SHP77 treated with DMSO at 0.1 percent for 48 hours (cell line): ENCODE measurements around the gene AGGF1.
A peak's percentile ranks its signal among the peaks of the same experiment; 100 is the strongest.
"Not testable (repeated sequence)": the region's sequence is repeated elsewhere in the genome, so short reads cannot be mapped to it uniquely, and the experiment has no call there.

Source experiments
- DNase-seq: peaks from one replicate; lab custom pipeline; 2025; lab: John Stamatoyannopoulos, UW

AGGF1 gene, protein sequence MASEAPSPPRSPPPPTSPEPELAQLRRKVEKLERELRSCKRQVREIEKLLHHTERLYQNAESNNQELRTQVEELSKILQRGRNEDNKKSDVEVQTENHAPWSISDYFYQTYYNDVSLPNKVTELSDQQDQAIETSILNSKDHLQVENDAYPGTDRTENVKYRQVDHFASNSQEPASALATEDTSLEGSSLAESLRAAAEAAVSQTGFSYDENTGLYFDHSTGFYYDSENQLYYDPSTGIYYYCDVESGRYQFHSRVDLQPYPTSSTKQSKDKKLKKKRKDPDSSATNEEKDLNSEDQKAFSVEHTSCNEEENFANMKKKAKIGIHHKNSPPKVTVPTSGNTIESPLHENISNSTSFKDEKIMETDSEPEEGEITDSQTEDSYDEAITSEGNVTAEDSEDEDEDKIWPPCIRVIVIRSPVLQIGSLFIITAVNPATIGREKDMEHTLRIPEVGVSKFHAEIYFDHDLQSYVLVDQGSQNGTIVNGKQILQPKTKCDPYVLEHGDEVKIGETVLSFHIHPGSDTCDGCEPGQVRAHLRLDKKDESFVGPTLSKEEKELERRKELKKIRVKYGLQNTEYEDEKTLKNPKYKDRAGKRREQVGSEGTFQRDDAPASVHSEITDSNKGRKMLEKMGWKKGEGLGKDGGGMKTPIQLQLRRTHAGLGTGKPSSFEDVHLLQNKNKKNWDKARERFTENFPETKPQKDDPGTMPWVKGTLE

DNA sequence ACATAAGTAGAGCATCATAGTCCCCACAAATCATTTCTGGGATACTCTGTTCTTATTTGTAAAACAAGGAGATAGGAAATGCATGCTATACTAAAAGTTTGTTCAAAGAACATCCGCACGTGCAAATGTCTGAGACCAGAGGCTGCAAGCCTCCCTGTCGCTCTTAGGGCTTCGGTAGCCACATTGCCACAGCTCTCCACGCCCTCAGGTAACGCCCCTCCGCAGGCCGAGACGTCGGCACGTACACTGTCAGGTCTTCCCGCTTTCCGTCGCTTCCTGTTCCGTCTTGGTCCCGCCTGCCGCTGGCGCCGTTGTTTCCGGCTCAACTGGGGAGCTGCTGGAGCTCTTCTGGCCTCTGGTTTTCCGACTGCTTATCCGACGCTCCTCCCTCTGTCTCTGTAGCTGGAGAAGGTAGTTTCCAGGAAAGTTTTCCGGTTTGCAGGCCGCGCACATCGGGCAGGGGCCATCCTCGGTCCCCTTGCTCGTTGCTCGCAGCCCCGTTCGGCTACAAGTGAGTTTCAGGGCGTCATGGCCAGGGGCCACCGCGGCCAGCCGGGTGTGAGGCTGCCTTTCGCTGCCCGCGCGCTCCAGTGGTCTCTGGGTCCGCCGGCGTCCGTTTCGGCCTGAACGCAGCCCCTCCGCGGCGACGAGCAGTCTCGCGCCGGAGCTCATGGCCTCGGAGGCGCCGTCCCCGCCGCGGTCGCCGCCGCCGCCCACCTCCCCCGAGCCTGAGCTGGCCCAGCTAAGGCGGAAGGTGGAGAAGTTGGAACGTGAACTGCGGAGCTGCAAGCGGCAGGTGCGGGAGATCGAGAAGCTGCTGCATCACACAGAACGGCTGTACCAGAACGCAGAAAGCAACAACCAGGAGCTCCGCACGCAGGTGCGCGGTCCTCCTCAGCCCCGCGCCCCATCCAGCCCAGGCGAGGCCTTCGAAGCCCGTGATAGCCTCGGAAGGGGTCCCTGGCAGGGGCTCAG, at the start of gene AGGF1:
AGGF1 (plus strand) TSS at position 308 of the 975 bp plus-strand sequence; CDS start at position 671, 363 bp downstream.
- peak; percentile 91 for DNase-seq

DNA sequence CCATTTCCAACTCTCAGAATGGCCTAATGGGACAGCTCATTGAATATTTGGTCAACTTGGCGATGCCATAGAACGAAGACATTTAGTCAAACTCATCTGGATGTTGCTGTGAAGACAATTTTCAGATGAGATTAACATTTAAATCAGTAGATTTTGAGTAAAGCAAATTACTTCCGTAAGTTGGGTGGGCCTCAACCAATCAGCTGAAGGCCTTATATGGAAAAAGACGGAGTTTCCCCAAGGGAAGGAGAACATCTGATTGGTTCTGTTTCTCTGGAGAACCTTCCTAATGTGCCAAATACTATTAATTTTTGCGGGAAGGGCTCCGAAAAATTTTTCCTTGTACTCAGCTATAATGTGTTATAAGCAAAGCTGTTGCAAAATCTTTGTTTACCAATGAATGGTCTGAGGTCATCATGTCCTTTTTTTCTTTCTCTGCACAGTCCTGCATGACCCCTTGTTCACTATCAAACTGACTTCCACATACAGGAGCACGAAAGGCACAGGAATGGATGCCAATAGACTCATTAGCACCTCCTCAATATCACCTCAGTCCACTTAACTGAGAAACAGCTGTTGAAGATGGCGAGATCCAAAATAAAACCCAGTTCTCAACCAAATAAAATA, 49.6 kb upstream of the AGGF1 start:
- no peak for DNase-seq

DNA sequence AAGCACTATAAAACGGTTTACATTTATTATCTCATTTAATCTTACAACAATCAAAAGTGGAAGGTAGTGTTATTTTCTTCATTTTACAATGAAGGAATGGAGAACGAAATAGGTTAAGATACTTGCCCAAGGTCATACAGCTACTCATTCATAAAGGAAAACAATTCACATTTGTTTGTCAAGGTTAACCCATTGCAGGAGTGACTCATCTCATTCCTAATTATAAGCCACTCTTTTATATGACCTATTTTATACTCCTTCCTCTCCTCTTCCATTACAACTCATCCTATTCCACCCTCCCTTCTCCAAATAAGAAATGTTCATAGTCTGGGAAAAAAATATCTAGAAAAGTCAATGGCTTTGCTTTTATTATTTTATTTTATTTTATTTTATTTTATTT, 47.8 kb upstream of the AGGF1 start:
- DNase-seq, result no peak

DNA sequence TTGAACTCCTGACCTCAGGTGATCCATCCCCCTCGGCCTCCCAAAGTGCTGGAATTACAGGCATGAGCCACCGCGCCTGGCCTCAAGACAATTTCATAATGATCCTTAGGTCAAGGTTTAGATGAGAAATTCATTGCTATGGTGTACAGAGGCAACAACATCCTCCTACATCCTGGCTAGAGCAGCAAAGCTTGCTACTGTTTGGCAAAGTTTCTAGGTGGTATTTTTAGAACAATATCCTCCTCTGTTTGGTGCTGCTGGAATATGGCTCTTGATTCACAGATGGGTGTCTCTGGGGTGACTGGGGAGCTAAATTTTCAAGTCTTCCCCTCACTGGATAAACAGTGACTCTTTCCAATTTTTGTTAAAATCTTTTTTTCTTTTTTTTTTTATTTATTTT, 46.7 kb upstream of the AGGF1 start:
- DNase-seq, result no peak

DNA sequence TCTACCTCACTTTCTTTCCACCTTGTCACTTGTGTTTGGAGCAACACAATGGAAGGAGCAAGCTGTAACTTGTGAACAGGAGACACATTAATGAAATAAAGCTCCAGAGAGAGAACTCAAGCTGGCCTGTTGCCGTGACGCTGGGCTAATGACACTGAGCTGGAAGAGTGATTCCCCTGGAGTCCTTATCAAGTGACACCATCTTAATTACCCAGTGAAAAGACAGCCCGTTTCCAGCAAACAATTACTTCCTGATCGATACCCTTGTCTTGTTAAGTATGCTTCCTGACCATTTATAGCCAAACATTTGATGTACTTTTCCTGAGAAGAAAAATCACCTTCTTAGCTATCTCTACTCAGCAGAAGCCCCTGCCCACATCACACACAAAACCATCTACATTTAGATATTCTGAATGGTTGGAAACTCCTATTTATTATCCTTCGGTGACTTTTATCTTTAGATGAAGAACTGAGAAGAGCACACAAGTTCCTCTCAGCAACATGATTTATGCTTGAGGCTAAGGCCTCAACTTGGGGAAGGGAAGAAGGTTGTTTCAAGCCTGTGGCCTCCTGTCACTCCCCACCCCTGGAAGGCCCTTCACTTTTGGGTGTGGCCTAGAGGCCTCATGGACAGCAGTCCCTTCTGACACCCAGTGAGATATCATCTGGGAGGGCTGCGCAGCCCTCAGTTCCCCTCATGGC, 43.2 kb upstream of the AGGF1 start:
- DNase-seq, result no peak

DNA sequence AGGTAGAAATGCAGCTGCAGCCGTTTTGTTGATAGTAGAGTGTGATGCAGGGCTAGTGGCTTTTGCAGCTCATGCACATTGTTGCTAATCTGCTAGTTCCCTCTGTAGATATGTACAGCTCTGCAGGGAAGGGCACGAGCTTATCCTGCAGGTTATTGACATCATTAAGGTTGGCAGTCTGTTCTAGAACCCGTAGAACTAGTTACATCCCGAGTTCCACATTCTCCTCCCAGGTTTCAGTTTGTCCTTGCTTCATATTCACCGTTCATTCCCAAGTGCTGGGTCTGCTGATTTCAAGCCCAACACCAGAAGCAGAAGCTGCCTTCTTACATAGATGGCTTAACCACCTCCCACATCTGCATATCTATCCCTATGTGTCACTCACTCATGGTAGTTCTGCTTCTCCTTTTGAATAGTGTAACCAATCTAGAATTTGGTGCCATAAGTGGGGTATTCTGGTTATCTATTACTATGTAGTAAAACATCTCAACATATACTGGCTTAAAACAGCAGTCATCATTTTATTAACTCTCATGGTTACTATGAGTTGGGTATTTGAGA, 39.2 kb upstream of the AGGF1 start:
- DNase-seq, result no peak

DNA sequence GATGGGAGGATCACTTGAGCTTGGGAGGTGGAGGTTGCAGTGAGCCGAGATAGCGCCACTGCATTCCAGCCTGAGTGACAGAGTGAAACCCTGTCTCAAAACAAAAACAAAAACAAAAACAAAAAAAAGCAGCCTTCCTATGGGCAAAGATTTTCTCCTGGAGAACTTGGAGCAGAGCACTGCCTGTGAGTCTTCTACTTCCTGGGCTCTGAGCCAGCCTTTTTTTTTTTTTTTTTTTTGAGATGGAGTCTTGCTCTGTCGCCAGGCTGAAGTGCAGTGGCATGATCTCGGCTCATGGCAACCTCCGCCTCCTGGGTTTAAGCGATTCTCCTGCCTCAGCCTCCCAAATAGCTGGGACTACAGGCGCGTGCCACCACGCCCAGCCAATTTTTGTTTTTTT, 36.8 kb upstream of the AGGF1 start:
- DNase-seq, result not testable (repeated sequence)

DNA sequence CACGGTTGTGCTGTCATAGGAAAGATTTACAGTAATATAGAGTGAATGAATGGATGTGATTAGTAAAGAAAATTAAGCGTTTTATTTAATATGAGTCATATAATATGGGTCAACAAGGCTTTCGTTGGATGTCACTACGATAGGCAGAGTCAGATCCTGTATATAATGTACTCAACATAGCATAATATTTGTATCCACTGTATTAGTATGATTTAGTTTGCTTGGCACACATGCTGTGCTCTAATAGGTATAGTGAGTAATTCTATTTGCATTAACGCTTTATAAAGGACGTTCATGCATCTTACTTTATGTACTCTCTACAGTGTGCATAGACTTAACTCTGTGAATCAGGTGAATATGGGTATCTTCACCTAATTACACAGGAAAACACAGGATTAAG, 35.9 kb upstream of the AGGF1 start:
- DNase-seq, result no peak

DNA sequence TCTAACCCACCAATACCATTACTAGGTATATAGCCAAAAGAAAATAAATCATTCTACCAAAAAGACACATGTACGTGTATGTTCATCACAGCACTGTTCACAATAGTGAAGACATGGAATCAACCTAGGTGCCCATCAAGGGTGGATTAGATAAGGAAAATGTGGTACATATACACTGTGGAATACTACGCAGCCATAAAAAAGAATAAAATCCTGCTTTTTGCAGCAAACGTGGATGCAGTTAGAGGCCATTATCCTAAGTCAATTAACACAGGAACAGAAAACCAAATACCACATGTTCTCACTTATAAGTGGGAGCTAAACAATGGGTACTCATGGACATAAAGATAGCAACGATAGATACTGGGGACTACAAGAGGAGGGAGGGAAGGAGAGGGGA, 32.0 kb upstream of the AGGF1 start:
- DNase-seq, result not testable (repeated sequence)

DNA sequence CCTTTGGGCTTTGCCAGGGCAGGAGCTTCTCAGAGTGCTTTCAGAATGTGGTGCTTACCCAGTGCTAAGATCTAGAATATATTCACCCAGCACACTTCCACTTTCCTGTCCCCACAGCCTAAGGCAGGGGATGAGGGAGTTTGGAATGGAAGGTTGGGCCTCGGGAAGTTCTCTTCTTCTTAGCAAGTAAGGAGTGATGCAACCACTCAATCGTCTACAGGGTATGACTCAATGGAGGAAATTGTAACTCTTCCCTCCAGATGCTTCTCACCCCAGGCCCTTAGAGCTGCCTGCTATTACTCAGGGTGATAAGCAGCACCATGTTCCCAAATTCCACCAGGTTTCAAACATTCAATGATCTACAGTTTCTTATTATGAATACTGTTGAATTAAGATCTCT, 30.8 kb upstream of the AGGF1 start:
- DNase-seq, result no peak

DNA sequence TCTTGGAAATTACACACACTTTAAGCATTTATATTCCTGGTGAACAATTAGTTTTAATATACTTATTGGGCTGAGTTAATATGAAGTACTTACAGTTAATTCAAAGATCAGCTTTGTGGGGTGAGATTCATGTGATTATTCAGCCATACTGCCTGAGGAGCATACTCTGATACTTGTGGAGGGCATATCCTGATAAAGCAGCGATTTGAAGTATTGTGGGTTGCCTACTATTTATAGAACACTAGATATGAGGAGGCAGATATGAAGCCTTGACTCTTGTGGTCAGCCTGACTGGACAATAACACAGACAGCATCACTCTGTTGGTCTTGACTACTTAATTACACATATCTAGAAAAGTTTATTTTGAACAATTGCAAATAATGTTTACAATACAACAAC, 27.0 kb upstream of the AGGF1 start:
- no peak for DNase-seq

DNA sequence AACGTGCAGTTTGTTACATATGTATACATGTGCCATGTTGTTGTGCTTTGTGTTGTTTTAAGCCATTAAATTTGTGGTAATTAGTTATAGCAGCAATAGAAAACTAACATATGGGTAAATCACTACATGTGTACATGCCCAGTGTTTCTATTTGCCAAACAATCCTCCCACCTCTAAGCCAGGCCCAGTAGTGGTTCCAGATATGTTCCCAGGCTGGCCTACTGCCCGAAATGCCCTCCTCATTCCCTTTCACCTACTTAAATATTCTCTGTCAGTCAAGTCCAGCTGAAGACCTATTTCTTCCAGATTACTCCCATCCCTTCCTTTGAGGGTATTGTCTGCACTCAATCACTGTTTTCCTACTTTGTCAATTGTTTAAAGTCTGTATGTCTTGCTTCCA, 24.1 kb upstream of the AGGF1 start:
- DNase-seq, result no peak

DNA sequence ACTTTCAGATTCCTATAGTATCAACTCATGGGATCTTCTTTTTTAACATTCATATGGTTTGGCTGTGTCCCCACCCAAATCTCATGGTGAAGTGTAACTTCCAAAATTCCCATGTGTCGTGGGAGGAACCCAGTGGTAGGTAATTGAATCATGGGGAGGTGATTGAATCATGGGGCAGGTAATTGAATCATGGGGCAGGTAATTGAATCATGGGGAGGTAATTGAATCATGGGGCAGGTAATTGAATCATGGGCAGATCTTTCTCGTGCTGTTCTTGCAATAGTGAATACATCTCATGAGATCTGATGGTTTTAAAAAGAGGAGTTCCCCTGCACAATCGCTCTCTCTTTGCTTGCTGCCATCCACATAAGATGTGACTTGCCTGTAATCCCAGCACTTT, 21.8 kb upstream of the AGGF1 start:
- no peak for DNase-seq

DNA sequence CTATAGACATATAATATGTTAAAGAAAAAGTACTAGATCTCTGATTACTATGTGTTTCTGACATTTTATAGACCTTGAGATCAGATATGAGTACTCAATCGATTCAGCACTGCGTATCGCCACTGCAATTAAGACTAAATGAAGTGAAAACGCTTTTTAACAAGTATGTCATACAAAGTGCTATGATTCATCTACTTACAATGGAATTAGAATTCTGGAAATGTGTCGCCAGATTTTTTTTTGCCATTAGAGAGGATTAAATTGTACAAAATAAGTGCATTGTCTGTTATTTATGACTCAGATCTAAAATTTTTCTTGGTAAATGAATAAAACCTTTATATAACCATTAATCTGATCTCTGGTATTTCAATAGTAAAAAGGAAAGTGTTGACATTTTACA, 20.0 kb upstream of the AGGF1 start:
- DNase-seq, result no peak

DNA sequence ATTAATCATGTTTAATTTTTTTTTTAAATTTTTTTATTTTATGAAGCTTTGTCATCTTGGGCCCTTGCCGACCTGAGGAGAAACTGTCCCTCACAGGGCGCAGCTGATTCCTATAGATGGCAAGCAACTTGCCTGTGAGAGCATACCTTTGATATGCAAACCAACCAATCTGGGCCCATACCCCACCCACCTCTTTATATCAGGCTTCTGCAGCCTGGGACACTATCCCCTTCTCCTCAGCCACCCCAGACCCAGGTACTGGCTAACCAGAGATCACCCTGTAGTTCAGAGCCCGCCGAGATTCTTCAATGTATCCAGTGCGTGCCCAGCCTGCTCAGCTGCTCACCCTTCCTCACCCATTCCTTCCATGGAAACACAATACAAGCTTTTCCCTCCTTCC, 18.7 kb upstream of the AGGF1 start:
- no peak for DNase-seq

DNA sequence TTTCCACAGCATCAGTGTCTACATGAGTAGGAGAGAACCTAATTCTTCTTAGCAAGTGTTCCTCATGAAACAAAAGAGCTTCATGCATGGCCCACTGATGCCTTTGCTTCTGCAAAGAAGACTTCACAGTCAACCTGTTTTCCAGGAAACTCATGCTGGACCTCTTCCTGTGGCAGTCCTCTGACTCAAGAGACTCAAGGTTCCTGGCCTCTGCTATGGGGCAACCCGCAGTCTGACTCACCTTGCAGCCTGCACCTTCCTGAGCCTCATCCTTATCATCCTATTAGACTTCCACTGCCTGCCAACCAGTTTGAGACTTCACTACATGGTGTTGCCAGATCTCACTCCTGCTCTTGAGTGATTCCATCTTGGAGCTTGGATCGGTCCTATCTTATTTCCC, 17.6 kb upstream of the AGGF1 start:
- no peak for DNase-seq

DNA sequence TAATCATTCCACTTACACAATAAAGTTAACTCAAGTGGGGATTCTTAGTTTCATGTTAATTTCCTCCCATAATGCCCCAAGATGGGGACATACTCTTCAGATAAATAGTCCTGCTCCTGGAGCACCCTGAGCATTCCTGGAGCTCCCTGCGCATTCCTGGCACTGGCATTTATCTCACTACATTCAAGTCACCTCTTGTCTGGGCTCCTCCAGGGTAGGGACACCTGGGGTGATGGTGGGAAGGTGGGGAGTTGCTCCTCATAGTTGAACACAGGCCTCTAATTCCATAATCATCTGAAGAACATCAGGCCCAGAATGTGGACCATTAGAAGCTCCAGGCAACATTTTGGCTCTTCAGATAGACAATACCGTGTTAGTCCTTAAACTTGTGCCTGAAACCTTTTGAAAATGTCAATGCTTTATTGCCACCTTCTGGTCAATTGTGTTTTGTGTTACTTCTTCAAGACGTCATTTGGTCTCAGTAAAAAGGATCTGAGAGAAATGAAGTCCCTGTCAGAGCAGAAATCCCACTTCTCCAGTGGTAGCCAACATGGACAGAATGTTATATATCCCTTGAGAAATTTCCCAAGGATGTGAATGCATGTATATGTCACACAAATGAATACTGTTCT, 14.2 kb upstream of the AGGF1 start:
- DNase-seq, result no peak

DNA sequence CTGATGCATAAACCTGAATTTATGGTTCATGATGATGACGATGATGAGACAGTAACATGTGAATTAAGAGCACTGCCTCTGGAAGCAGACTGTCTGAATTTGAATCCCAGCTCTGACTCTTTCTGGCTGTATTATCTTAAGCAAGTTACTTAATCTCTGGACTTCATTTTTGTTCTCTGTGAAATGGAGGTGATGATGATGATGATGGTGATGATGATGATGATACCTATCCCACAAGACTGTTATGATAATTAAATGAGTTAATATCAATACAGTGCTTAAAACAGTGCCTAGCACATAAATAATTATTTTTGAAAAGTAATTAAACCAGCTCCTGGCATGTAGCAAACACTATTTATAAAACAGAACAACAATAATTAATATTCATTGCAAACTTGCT, 13.2 kb upstream of the AGGF1 start:
- DNase-seq, result no peak

DNA sequence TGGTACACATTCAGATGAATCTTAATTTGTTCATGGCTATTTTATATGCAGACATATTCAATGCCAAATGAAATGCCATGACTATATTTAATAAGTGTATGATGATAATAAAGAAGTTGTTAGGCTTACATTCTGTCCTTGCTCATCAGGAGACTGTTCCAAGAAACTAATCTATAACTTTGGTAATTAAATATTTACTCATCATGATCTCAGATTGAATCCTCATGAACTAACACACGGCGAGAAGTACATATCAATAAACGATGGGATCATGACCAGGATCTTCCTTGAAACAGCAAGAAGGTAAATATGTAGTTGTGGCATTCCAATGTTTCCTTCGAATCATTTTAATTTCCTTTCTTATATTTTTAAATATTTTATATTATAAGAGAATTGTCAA, 12.5 kb upstream of the AGGF1 start:
- no peak for DNase-seq
